Measurements from ENCODE around the gene PLA2R1.

- TF ChIP-seq EZH2 (IDR thresholded peaks at IDR 0.05; ENCODE audit: low read length, unreplicated experiment) (no peak), CTCF (conservative IDR thresholded peaks at IDR 0.05; ENCODE audit: low read depth, low read length) (no peak), EZH2phosphoT487 (IDR thresholded peaks at IDR 0.05; ENCODE audit: borderline replicate concordance, low read length) (no peak)
Measured at GRCh38 chr2:159890551-159891266, 171.7 kb downstream of the PLA2R1 start.

Measured in PC-3 (cell line).